Central memory CD8-positive, alpha-beta T cell (primary cell): Measurements from ENCODE around the gene TMEM273.

Experiments used
- ATAC-seq: fragments of 150-1000 bp; cut with Tn5 transposase; replicated peaks from 2 replicates; pipeline ENCODE4 v1.10.0; 2022; ENCODE audit warnings: mild to moderate bottlenecking, moderate FRiP score, moderate number of reproducible peaks; ENCODE audit not compliant: poor library complexity, severe bottlenecking; ENCODE audit errors: extremely low read depth
- DNase-seq, 2 donors: peaks; one replicate each; pipeline ENCODE4 v3.0.0; 2021; ENCODE audit warnings: low spot score in 2 of 2
- H3K27ac Mint-ChIP-seq: one replicate; pipeline ENCODE4 v1.8.0; 2022; ENCODE audit warnings: low read depth, mild to moderate bottlenecking, moderate library complexity, mixed read lengths
- H3K27me3 Mint-ChIP-seq: one replicate; pipeline ENCODE4 v1.8.0; 2022; ENCODE audit warnings: mixed read lengths
- H3K36me3 Mint-ChIP-seq: one replicate; pipeline ENCODE4 v1.8.0; 2022; ENCODE audit warnings: mild to moderate bottlenecking, moderate library complexity, mixed read lengths; ENCODE audit not compliant: insufficient read depth
- H3K4me1 Mint-ChIP-seq: one replicate; pipeline ENCODE4 v1.8.0; 2022; ENCODE audit warnings: mixed read lengths
- H3K4me3 Mint-ChIP-seq: one replicate; pipeline ENCODE4 v1.8.0; 2022; ENCODE audit warnings: mild to moderate bottlenecking, moderate library complexity, mixed read lengths
- H3K9me3 Mint-ChIP-seq: one replicate; pipeline ENCODE4 v1.8.0; 2022; ENCODE audit warnings: mixed read lengths

TMEM273 gene

DNA sequence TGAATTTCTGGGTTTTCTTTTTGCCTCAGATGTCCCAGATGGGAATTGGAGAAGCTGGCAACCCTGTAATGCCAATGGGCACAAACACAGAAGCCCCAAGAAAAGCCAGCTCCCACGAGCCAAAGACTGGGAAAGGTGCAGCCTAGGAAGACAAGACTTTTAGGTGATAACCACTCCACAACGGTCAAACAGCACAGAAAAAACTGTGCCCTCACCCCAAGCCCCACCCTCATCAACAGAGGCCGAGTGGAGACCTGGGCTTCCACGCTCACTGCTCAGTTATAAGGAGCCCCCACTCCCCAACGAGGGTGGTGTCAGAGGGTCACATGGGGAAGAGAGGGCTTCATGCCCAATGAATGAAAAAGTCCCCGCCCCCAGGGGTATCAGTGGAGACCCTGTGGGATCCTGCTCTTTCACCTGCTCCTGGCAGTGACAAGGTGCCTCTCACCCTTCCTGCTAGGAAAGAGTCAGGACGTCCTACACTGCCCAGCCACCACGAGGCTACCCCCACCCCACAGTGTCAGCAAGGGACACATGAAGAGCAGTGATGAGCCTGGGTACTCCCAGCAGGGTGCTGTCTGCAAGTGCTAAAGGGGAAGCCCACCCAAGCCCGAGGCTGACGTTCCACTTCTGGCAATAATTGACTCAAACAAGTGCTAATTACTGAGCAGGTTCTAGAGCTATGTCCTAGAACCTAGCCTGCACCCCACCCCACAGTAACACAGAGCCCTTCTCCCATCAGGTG is 8.3 kb downstream of the TMEM273 start:
- Mint-ChIP-seq H3K36me3 (peaks cover 1% of the 10 kb centered on the region), H3K4me1 (peaks cover 57% of the 10 kb centered on the region), H3K27me3 (no peaks in the 10 kb centered on the region), H3K4me3 (peak overlapping the region; percentile 19), H3K27ac (peak overlapping the region; percentile 37), H3K9me3 (no peaks in the 10 kb centered on the region)
- no peak for DNase-seq
- ATAC-seq: no peak

DNA sequence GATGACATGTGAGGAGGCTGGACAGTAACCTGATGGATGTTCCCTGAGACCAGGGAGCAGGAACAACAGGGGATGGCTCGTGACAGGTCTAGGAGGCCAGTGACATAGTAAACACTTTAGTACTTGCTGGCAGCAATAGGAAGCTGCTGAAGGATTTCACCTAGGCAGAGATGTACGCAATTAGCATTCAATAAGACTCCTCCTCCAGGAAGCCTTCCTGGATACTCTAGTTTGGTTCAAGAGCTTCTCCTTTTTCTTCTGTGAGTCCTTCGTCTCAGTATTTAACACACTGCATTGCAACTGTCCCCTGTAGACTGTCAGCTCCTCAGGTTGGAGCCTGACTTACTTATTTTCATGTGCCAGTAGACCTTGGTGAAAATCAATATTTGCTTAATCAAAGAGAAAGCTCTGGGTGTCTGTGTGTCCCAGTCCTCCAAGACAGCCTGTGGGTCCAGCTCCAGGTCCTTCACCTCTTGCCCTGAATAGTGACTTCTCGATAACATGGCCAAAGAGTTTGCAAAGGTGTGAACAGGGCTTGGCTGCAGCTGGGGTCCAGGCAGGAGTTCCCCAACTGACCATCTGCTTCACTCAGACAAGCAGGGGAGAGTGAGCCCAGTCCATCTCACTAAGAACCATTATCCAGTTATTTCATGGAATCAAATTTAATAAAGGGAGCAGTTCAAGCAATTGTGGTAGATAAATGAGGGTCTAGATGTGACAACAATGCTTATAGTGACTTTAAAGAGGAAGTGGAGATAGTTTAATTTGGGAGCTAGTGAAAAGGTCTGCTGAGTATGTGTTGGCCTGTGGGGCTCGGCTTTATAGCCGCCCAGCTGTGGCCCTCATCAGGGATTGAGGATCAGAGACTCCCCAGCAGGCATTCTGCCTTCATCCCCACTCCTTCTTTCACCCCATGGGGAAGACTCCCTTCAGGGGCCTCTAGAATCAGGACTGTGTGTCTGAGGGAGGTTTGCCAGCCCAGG is 9.4 kb downstream of the TMEM273 start:
- DNase-seq (no peak), ATAC-seq (no peak)
- Mint-ChIP-seq H3K36me3 (peaks cover 1% of the 10 kb centered on the region), H3K9me3 (no peaks in the 10 kb centered on the region), H3K27ac (peak overlapping the region; percentile 64), H3K27me3 (no peaks in the 10 kb centered on the region), H3K4me1 (peaks cover 51% of the 10 kb centered on the region), H3K4me3 (no peak overlapping the region)

DNA sequence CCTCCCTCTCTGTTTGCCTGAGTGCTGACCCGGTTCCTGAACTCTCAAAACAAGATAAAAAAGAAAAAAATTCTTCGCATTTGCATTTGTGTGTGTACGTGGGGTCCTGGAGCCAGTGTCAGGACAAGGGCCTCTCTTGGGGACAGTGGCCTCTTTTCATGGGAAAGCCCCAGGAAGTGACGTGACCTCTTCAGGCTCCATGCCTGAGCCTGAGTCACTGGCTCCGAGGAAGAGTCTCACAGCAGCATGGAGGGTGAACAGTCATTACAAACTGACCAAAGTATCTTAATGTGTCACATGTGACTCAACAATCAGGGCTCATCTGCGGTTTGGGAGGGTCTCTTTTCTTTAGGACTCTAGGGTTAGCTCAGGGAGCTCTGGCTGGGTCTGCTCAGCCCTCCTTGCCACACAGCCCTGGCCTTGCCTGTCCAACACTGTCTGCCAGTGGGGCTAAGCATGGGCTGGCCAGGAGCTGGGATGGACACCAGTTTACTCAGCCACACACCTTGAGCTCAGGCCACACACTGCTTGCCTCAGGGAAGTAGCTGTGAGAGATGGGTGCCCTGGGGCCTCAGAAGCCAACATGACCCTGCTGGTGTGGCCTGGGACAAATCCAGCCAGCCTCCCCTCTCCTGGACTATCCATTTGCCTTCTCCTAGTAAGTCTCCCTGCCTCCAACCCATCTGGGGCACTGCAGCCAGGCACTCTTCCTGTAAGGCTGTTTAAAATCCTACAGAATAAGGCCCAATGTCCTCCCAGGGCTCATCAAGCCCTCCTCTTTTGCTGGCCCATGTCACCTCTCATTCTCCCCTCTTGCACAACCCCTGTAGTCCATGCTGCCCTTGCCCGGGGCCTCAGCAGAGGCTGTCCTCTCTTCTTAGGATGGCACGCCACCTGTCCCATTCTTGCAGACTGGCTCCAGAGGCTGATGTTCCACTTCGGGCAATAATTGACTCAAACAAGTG is 10.5 kb downstream of the TMEM273 start:
- H3K9me3 Mint-ChIP-seq: no peaks in the 10 kb centered on the region
- ATAC-seq (peak; percentile 57), DNase-seq (peak in 1 of 2 donors; percentile 9)
- peak overlapping the region; percentile 64 for H3K27ac Mint-ChIP-seq
- H3K4me1 Mint-ChIP-seq: peaks cover 40% of the 10 kb centered on the region
- peaks cover 1% of the 10 kb centered on the region for H3K36me3 Mint-ChIP-seq
- no peaks in the 10 kb centered on the region for H3K27me3 Mint-ChIP-seq
- H3K4me3 Mint-ChIP-seq: no peak overlapping the region

- no peaks in the 10 kb centered on the region for H3K27me3 Mint-ChIP-seq
- no peaks in the 10 kb centered on the region for H3K9me3 Mint-ChIP-seq
- H3K4me3 Mint-ChIP-seq: no peak overlapping the region
- DNase-seq (no peak), ATAC-seq (no peak)
- H3K4me1 Mint-ChIP-seq: peaks cover 33% of the 10 kb centered on the region
- peaks cover 1% of the 10 kb centered on the region for H3K36me3 Mint-ChIP-seq
- peak overlapping the region; percentile 64 for H3K27ac Mint-ChIP-seq
These were observed 11.6 kb downstream of the TMEM273 start for GRCh38 chr10:49176310-49177268.

- Mint-ChIP-seq H3K4me1 (peaks cover 27% of the 10 kb centered on the region), H3K36me3 (peaks cover 1% of the 10 kb centered on the region), H3K27ac (no peak overlapping the region), H3K9me3 (no peaks in the 10 kb centered on the region), H3K27me3 (no peaks in the 10 kb centered on the region), H3K4me3 (no peak overlapping the region)
- ATAC-seq (no peak), DNase-seq (no peak)
These were observed 12.4 kb downstream of the TMEM273 start for GRCh38 chr10:49175587-49176309.

DNA sequence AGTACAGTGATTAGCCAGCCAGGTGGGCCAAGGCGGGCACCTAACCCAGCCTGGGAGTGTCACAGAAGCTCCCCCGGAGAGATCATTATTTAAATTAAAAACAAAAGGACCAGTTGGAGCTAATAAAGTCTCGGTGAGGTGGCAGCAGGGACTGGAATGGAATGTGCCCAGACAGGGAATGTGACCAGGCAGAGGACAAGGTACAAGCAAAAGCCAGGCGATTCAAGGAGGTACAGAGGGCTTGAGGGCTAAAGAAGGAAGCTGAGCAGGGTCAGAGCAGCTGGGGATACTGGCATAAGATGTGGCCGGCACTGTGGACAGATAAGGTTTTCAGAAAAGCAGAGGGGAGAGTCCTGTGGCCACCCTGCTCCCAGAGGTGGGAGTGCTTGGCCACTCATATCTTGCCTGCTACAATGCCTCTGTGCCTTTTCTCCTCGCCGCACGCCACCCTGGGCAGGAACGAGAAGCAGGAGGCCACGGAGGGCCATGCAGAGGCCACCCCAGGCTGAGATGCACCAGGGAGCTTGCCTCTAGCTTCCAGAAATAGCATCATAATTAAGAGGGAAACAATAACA is 13.2 kb downstream of the TMEM273 start:
- H3K27ac Mint-ChIP-seq: no peak overlapping the region

DNA sequence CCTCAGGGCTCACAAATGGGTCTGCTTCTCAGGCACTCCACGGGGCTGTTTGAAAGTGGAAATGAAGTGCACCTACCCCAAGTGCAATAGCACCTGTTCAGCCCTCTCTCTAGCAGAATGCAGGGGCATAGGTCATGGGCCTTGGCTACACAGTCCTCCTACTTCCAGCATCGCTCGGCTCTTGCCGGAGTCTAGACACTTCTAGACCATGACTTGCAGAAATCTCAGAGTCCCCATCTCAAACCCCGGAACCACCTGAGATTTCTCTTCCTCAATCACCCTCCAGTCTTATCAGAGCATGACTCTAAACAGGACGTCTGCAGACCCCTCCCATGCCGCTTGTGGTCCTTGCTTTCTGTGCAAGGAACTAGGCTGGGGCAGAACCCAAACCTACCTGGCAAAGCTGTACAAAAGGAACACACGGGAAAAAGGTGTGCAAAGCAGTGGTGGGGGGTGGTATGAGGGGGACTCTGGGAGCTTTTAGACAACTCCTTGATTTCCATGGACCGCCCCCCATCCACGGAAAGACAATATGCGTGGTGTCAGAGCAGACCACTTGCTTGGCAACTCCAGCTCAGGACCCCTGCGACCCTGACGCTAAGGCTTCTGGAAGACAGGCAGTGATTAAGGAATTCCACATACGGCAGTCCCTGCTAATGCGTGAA is 13.8 kb downstream of the TMEM273 start:
- Mint-ChIP-seq H3K4me3 (no peak overlapping the region), H3K4me1 (peaks cover 17% of the 10 kb centered on the region), H3K27me3 (no peaks in the 10 kb centered on the region), H3K27ac (no peak overlapping the region), H3K9me3 (no peaks in the 10 kb centered on the region), H3K36me3 (no peaks in the 10 kb centered on the region)
- no peak for ATAC-seq
- peak in 1 of 2 donors; percentile 8 for DNase-seq

More for the DNA sequence above, 13.2 kb downstream of the TMEM273 start:
- H3K36me3 Mint-ChIP-seq: no peaks in the 10 kb centered on the region
- no peak for DNase-seq
- H3K4me3 Mint-ChIP-seq: no peak overlapping the region
- no peaks in the 10 kb centered on the region for H3K9me3 Mint-ChIP-seq
- no peak for ATAC-seq
- H3K27me3 Mint-ChIP-seq: no peaks in the 10 kb centered on the region
- peaks cover 19% of the 10 kb centered on the region for H3K4me1 Mint-ChIP-seq

DNA sequence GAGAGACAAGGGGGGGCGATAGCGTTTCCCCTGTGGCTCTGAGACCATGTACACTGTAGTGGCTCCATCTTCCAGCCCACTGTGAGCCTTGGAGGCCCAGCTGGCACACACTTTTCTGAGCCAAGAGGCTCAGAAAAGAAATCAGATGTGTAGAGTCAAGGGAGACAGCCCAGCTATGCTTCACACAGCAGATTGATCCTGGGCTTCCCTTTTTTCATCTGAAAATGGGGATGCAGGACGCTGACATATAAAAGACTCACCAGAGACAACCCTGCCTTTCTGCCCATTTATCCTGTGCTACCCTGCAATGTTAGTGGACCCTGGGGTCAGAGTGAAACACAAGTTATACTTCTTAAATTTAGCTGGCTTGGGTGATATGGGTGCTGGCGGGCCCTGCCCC is 14.3 kb downstream of the TMEM273 start:
- DNase-seq: no peak
- no peaks in the 10 kb centered on the region for H3K9me3 Mint-ChIP-seq
- H3K27ac Mint-ChIP-seq: no peak overlapping the region
- ATAC-seq: no peak
- H3K4me1 Mint-ChIP-seq: peaks cover 17% of the 10 kb centered on the region
- no peak overlapping the region for H3K4me3 Mint-ChIP-seq
- H3K27me3 Mint-ChIP-seq: no peaks in the 10 kb centered on the region
- H3K36me3 Mint-ChIP-seq: no peaks in the 10 kb centered on the region

DNA sequence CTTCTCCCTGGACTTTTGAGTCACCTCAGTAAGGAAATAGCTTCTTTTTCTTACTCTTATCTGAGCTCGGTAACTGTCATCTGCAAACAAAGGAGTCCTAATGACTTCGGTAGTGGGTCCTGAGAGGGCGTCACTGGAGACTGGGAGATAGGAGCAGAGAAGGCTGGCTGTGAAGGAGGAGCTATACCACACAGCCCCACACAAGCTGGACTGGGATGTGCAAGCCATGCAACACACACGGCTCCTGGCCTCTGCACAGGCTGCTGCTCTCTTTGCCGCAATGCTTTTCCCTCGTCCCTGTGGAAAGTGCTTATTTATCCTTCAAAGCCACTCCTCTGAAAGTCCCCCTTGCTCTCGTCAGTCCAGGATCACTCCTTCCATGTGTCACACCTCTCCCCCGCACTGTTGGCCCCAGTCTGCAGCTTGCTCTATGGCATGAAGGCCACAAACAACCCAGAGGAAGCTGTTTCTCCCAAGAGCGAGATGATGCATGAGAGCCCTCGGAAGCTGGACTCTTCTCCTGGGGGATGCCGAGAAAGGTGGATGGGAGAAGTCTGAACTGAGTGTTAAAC is 14.9 kb downstream of the TMEM273 start:
- ATAC-seq (no peak), DNase-seq (no peak)
- Mint-ChIP-seq H3K4me3 (no peak overlapping the region), H3K27ac (no peak overlapping the region), H3K4me1 (peaks cover 17% of the 10 kb centered on the region), H3K27me3 (no peaks in the 10 kb centered on the region), H3K36me3 (no peaks in the 10 kb centered on the region), H3K9me3 (no peaks in the 10 kb centered on the region)

- Mint-ChIP-seq H3K27me3 (no peaks in the 10 kb centered on the region), H3K4me1 (peaks cover 13% of the 10 kb centered on the region), H3K9me3 (no peaks in the 10 kb centered on the region), H3K36me3 (no peaks in the 10 kb centered on the region), H3K4me3 (no peak overlapping the region), H3K27ac (no peak overlapping the region)
- ATAC-seq (no peak), DNase-seq (peak in 1 of 2 donors; percentile 5)
These were observed 15.4 kb downstream of the TMEM273 start for GRCh38 chr10:49172777-49173132.
